AG09319 (cell line): ENCODE measurements around the gene PGK1.
"Not testable (repeated sequence)": the region's sequence is repeated elsewhere in the genome, so short reads cannot be mapped to it uniquely, and the experiment has no call there.

Experiments
- DNase-seq: peaks from one replicate; pipeline ENCODE4 v3.0.0-alpha.2; 2010; ENCODE audit warnings: low read depth; ENCODE audit errors: extremely low read depth
- CTCF ChIP-seq: IDR thresholded peaks from 2 replicates; pipeline ENCODE4 v1.5.1; 2011; ENCODE audit warnings: low read depth, mild to moderate bottlenecking, inconsistent platforms, low read length, moderate library complexity

The PGK1 gene

DNA sequence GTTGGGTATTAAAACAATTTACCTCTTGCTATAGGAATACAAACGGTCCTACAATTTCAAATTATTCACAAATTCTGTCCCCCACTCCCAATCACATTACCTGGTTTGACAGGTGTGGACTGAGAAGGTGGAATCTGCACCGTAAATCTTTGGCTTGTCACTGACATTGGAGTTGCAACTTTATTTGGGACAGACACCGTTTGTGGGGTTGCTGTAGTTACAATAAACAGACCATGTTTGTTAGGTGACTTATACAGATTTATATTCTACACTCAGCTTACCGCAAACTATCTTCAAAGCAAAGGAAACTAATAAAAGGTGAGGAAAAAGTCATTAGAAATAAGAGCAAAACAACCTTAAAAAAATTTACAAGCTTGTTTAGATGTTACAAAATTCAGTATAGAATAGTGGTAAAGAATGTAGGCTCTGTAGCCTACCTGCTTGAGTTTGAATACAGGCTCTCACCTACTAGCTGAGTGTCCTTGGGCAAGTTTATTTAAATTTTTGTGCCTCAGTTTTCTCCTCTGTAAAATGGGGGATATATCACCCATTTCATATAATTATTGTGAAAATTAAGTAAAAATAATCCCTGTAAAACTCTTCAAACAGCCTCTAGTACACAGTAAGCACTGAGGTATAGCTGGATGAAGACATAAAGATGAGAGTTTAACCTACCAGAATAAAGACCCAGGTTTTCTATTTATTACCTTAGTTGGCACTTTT, 29.4 kb downstream of the PGK1 start:
- no peak for TF ChIP-seq CTCF
- DNase-seq: no peak

- DNase-seq: peak; percentile 43
- no peak for TF ChIP-seq CTCF
Observed at GRCh38 chrX:78139160-78140123, 35.4 kb downstream of the PGK1 start, which contains the start of gene TAF9B. Gene TAF9B, minus strand, starts transcription at chrX:78139650. Its CDS starts 39 bp downstream, at chrX:78139611.

DNA sequence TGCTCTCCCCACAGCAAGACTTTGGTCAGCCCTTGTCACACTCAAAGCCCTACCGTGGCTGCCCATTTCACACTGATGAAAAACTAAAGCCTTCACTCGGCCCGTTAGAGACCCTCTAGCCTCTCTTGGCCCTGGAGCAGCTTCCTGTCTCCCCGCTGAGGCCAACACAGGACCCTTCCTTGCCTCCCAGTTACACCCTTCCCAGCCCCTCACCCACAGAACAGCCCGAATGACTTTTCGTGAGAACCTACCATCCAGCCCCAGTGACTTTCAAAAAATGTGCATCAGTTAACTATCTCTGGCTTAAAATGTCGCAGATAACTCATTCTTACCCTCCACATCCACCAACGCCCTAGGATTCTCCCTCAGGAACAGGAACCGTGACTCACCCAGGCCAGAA, 36.2 kb downstream of the PGK1 start:
- TF ChIP-seq CTCF: no peak

GRCh38 chrX:78147002-78147540, 43.0 kb downstream of the PGK1 start:
- DNase-seq: not testable (repeated sequence)

More for the DNA sequence above, 36.2 kb downstream of the PGK1 start:
- DNase-seq: no peak

DNA sequence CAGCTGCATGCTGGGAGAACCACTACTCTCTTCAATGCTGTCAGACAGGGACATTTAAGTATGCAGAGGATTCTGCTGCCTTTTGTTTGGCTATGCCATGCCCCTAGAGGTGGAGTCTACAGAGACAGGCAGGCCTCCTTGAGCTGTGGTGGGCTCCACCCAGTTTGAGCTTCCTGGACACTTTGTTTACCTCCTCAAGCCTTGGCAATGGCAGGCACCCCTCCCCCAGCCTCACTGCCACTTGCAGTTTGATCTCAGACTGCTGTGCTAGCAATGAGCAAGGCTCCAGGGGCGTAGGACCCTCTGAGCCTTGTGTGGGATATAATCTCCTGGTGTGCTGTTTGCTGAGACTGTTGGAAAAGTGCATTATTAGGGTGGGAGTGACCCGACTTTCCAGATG, 53.3 kb downstream of the PGK1 start:
- DNase-seq: not testable (repeated sequence)

DNA sequence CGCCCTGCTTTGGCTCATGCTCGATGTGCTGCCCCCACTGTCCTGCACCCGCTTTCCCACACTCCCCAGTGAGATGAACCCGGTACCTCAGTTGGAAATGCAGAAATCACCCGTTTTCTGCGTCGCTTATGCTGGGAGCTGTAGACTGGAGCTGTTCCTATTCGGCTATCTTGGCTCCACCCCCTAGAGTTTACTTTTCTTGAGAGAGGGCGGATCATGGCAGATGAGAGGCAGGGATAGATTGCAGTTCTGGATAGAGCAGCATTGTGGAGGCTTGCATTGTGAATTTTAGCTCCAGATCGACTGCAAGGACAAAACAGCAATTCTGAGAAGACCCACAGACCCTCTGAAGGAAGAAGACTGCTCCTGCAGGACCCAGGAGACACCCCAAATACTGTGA, 53.8 kb downstream of the PGK1 start:
- not testable (repeated sequence) for DNase-seq

GRCh38 chrX:78160711-78161110, 56.7 kb downstream of the PGK1 start:
- not testable (repeated sequence) for DNase-seq

DNA sequence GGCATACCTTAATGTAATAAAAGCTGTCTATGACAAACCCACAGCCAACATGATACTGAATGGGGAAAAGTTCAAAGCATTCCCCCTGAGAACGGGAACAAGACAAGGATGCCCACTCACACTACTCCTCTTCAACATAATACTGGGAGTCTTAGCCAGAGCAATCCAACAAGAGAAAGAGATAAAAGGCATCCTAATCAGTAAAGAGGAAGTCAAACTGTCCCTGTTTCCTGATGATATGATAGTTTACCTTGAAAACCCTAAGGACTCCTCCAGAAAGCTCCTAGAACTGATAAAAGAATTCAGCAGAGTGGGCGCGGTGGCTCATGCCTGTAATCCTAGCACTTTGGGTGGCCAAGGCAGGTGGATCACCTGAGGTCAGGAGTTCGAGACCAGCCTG, 59.1 kb downstream of the PGK1 start:
- not testable (repeated sequence) for DNase-seq

DNA sequence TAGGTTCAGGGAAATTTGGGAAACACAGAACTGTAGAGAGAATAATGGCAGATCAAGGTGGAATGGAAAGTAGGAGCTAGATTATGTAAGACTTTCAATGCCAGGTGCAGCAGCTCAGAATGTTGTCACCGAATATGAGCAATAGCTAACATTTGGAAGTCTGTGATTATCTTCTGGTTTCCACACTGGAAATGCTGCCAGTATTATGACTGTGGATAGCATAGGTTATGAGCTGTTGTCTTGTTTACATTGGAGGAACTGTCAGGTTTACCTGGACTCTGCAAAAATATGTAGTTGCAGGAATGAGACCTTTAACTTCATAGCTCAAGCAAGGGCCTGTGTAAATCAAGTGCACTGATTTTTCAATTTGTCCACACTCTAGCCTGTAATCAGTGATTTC, 61.4 kb downstream of the PGK1 start:
- DNase-seq: no peak
- TF ChIP-seq CTCF: no peak

GRCh38 chrX:78168065-78168464, 64.0 kb downstream of the PGK1 start:
- no peak for DNase-seq
- TF ChIP-seq CTCF: no peak
